ENCODE data around the gene GTF3C4.

GRCh38 chr9:132722564-132723065, 52.4 kb downstream of the GTF3C4 start:
- TF ChIP-seq GATA3 (IDR thresholded peaks at IDR 0.05; ENCODE audit: low read depth, low read length) (no peak), GATA2 (IDR thresholded peaks at IDR 0.05; ENCODE audit: low read depth, low read length) (no peak)

Data from SH-SY5Y (cell line).